DND-41 (cell line): Measurements from ENCODE around the gene ENTR1.

ENCODE experiments used
- ATAC-seq: fragments of 200-7000 bp; cut with Tn5 transposase; 3 replicates; pipeline ENCODE4 v1.9.1; 2021; ENCODE audit warnings: low read depth; ENCODE audit not compliant: insufficient read depth
- DNase-seq: peaks from one replicate; pipeline ENCODE4 v3.0.0-alpha.2; 2020
- H2AFZ ChIP-seq: 2 replicates; pipeline ENCODE4 v1.6.0; 2012; ENCODE audit warnings: low read depth, low read length
- H3K27ac ChIP-seq: 2 replicates; pipeline ENCODE4 v1.5.1; 2012; ENCODE audit warnings: low read length, inconsistent platforms
- H3K27me3 ChIP-seq: fragments of 200-600 bp; sonication (generic); 2 replicates; pipeline ENCODE4 v1.6.0; 2012; ENCODE audit warnings: low read length, mild to moderate bottlenecking, inconsistent platforms; ENCODE audit not compliant: insufficient read depth, poor library complexity
- H3K36me3 ChIP-seq: 2 replicates; pipeline ENCODE4 v1.5.1; 2012; ENCODE audit warnings: low read length, inconsistent platforms; ENCODE audit not compliant: insufficient read depth
- H3K4me1 ChIP-seq: 2 replicates; pipeline ENCODE4 v1.5.1; 2012; ENCODE audit warnings: mild to moderate bottlenecking, low read length; ENCODE audit not compliant: insufficient read depth
- H3K4me2 ChIP-seq: 2 replicates; pipeline ENCODE4 v1.6.0; 2012; ENCODE audit warnings: mild to moderate bottlenecking, moderate library complexity, low read length, inconsistent platforms; ENCODE audit not compliant: insufficient read depth
- H3K4me3 ChIP-seq, 2 experiments: fragments of 200-600 bp in 1 of 2; shearing (Covaris generic) in 1 of 2; 2 replicates each; pipeline ENCODE4 v1.5.1; 2012 to 2016; ENCODE audit warnings: inconsistent platforms in 2 of 2, low read length in 2 of 2, mild to moderate bottlenecking in 2 of 2, low read depth in 1 of 2, moderate library complexity in 1 of 2
- H3K79me2 ChIP-seq: 2 replicates; pipeline ENCODE4 v1.6.0; 2012; ENCODE audit warnings: low read length, inconsistent platforms; ENCODE audit not compliant: insufficient read depth
- H3K9ac ChIP-seq: 2 replicates; pipeline ENCODE4 v1.6.0; 2012; ENCODE audit warnings: low read depth, mild to moderate bottlenecking, inconsistent platforms, low read length, moderate library complexity
- H3K9me3 ChIP-seq: 2 replicates; pipeline ENCODE4 v1.5.1; 2012; ENCODE audit warnings: low read length, moderate library complexity, mild to moderate bottlenecking, inconsistent platforms; ENCODE audit not compliant: insufficient read depth, severe bottlenecking
- H4K20me1 ChIP-seq: 2 replicates; pipeline ENCODE4 v1.6.0; 2012; ENCODE audit warnings: low read length; ENCODE audit not compliant: insufficient read depth
- CTCF ChIP-seq: IDR thresholded peaks from 2 replicates; pipeline ENCODE4 v1.5.1; 2012; ENCODE audit warnings: borderline replicate concordance, low read length, moderate library complexity, mild to moderate bottlenecking; ENCODE audit not compliant: poor library complexity, severe bottlenecking; ENCODE audit errors: extremely low read depth
- EZH2 ChIP-seq: IDR thresholded peaks from 3 replicates; pipeline ENCODE4 v1.6.1; 2012; ENCODE audit warnings: borderline replicate concordance, low read depth, mild to moderate bottlenecking, moderate library complexity, low read length, inconsistent platforms; ENCODE audit not compliant: severe bottlenecking

The ENTR1 gene

GRCh38 chr9:136370687-136371532 lies 39.5 kb downstream of the ENTR1 start:
- TF ChIP-seq CTCF (no peak), EZH2 (no peak)
- H3K4me3 ChIP-seq: no peak overlapping the region
- H4K20me1 ChIP-seq: peaks cover 33% of the 10 kb centered on the region
- H3K9me3 ChIP-seq: no peaks in the 10 kb centered on the region
- no peak overlapping the region for H3K27ac ChIP-seq
- H3K4me1 ChIP-seq: no peaks in the 10 kb centered on the region
- no peak overlapping the region for H3K9ac ChIP-seq
- H3K27me3 ChIP-seq: no peaks in the 10 kb centered on the region
- no peak overlapping the region for H3K4me2 ChIP-seq
- ATAC-seq (no peak), DNase-seq (no peak)
- peaks cover 2% of the 10 kb centered on the region; the same call in 1 of the 2 replicates for H3K79me2 ChIP-seq
- H3K36me3 ChIP-seq: peaks cover 9% of the 10 kb centered on the region; the same call in 1 of the 2 replicates
- H2AFZ ChIP-seq: no peak overlapping the region

GRCh38 chr9:136370037-136370436 lies 40.4 kb downstream of the ENTR1 start:
- ATAC-seq: no peak
- TF ChIP-seq EZH2: no peak
- no peak for TF ChIP-seq CTCF
- H2AFZ ChIP-seq: no peak overlapping the region

GRCh38 chr9:136368190-136368589 lies 42.2 kb downstream of the ENTR1 start:
- H3K27ac ChIP-seq: no peak overlapping the region
- H3K9ac ChIP-seq: no peak overlapping the region
- no peaks in the 10 kb centered on the region for H3K27me3 ChIP-seq
- H3K9me3 ChIP-seq: no peaks in the 10 kb centered on the region
- no peak overlapping the region for H3K4me3 ChIP-seq
- H3K4me2 ChIP-seq: no peak overlapping the region
- DNase-seq (no peak), ATAC-seq (no peak)
- peaks cover 16% of the 10 kb centered on the region for H3K4me1 ChIP-seq
- TF ChIP-seq EZH2: no peak
- no peak for TF ChIP-seq CTCF
- H3K79me2 ChIP-seq: peaks cover 25% of the 10 kb centered on the region
- no peak overlapping the region for H2AFZ ChIP-seq
- H4K20me1 ChIP-seq: peaks cover 55% of the 10 kb centered on the region
- peaks cover 31% of the 10 kb centered on the region for H3K36me3 ChIP-seq

More at GRCh38 chr9:136370037-136370436, 40.4 kb downstream of the ENTR1 start:
- H3K27ac ChIP-seq: no peak overlapping the region
- H3K9ac ChIP-seq: no peak overlapping the region
- peaks cover 42% of the 10 kb centered on the region for H4K20me1 ChIP-seq
- no peak for DNase-seq
- H3K9me3 ChIP-seq: no peaks in the 10 kb centered on the region
- H3K4me1 ChIP-seq: peaks cover 2% of the 10 kb centered on the region; the same call in 1 of the 2 replicates
- H3K36me3 ChIP-seq: peaks cover 18% of the 10 kb centered on the region
- no peaks in the 10 kb centered on the region for H3K27me3 ChIP-seq
- no peak overlapping the region for H3K4me2 ChIP-seq
- H3K4me3 ChIP-seq: no peak overlapping the region
- peaks cover 11% of the 10 kb centered on the region for H3K79me2 ChIP-seq
